HL-60 (cell line): Measurements from ENCODE around the gene MEG3.

ENCODE experiments used
- DNase-seq, 2 experiments: peaks; one replicate each; pipeline ENCODE4 v3.0.0-alpha.2; 2010 to 2020; ENCODE audit warnings: low read depth in 1 of 2, low spot score in 1 of 2
- H3K27ac ChIP-seq: fragments of 250-450 bp; sonication (Bioruptor Pico); replicated peaks from 2 replicates; pipeline ENCODE4 v1.5.1; 2020; ENCODE audit warnings: mild to moderate bottlenecking, moderate library complexity
- H3K27me3 ChIP-seq: fragments of 250-450 bp; sonication (Bioruptor Pico); 2 replicates; pipeline ENCODE4 v1.5.1; 2021; ENCODE audit warnings: mild to moderate bottlenecking, moderate library complexity; ENCODE audit not compliant: insufficient read depth, poor library complexity, severe bottlenecking
- H3K4me3 ChIP-seq: replicated peaks from 2 replicates; pipeline ENCODE4 v1.5.1; 2011; ENCODE audit warnings: mild to moderate bottlenecking, control low read depth, low read length; ENCODE audit not compliant: insufficient read depth
- CTCF ChIP-seq: IDR thresholded peaks from one replicate; pipeline ENCODE4 v1.5.1; 2011; ENCODE audit warnings: low read length, control low read depth, inconsistent platforms; ENCODE audit not compliant: insufficient read depth
- GABPA ChIP-seq: IDR thresholded peaks from 2 replicates; pipeline ENCODE4 v1.6.1; 2012; ENCODE audit warnings: low read depth
- POLR2AphosphoS5 ChIP-seq: IDR thresholded peaks from 2 replicates; pipeline ENCODE4 v1.6.1; 2012; ENCODE audit warnings: low read depth
- SPI1 ChIP-seq: IDR thresholded peaks from 2 replicates; pipeline ENCODE4 v1.6.1; 2012; ENCODE audit warnings: low read depth, mild to moderate bottlenecking, borderline replicate concordance
- TF ChIP-seq, protein P1 (sequence below): IDR thresholded peaks from 2 replicates; pipeline ENCODE4 v1.6.1; 2012; ENCODE audit warnings: low read depth; ENCODE audit not compliant: insufficient replicate concordance

The MEG3 gene

GRCh38 chr14:100842799-100843198 lies 16.9 kb downstream of the MEG3 start:
- Histone ChIP-seq H3K27ac (no peak overlapping the region), H3K27me3 (no peaks in the 10 kb centered on the region), H3K4me3 (no peak overlapping the region)
- TF ChIP-seq GABPA: no peak
- TF ChIP-seq, protein P1, sequence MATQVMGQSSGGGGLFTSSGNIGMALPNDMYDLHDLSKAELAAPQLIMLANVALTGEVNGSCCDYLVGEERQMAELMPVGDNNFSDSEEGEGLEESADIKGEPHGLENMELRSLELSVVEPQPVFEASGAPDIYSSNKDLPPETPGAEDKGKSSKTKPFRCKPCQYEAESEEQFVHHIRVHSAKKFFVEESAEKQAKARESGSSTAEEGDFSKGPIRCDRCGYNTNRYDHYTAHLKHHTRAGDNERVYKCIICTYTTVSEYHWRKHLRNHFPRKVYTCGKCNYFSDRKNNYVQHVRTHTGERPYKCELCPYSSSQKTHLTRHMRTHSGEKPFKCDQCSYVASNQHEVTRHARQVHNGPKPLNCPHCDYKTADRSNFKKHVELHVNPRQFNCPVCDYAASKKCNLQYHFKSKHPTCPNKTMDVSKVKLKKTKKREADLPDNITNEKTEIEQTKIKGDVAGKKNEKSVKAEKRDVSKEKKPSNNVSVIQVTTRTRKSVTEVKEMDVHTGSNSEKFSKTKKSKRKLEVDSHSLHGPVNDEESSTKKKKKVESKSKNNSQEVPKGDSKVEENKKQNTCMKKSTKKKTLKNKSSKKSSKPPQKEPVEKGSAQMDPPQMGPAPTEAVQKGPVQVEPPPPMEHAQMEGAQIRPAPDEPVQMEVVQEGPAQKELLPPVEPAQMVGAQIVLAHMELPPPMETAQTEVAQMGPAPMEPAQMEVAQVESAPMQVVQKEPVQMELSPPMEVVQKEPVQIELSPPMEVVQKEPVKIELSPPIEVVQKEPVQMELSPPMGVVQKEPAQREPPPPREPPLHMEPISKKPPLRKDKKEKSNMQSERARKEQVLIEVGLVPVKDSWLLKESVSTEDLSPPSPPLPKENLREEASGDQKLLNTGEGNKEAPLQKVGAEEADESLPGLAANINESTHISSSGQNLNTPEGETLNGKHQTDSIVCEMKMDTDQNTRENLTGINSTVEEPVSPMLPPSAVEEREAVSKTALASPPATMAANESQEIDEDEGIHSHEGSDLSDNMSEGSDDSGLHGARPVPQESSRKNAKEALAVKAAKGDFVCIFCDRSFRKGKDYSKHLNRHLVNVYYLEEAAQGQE: no peak
- no peak for TF ChIP-seq POLR2AphosphoS5
- TF ChIP-seq SPI1: no peak
- no peak for TF ChIP-seq CTCF
- DNase-seq: no peak

GRCh38 chr14:100844082-100844408 lies 18.1 kb downstream of the MEG3 start:
- TF ChIP-seq, protein P1: no peak
- TF ChIP-seq SPI1 (no peak), POLR2AphosphoS5 (no peak), GABPA (no peak), CTCF (no peak)
- no peak for DNase-seq
- no peaks in the 10 kb centered on the region for H3K27me3 ChIP-seq
- no peak overlapping the region for H3K4me3 ChIP-seq
- H3K27ac ChIP-seq: no peak overlapping the region

GRCh38 chr14:100844421-100844820 lies 18.5 kb downstream of the MEG3 start:
- Histone ChIP-seq H3K27me3 (no peaks in the 10 kb centered on the region), H3K4me3 (no peak overlapping the region), H3K27ac (no peak overlapping the region)
- no peak for TF ChIP-seq SPI1
- TF ChIP-seq CTCF: no peak
- no peak for TF ChIP-seq POLR2AphosphoS5
- TF ChIP-seq, protein P1: no peak
- no peak for TF ChIP-seq GABPA
- no peak for DNase-seq
